HL-60 (cell line): ENCODE results near the gene INPP5J.

ENCODE experiments used
- DNase-seq, 2 experiments: peaks; one replicate each; pipeline ENCODE4 v3.0.0-alpha.2; 2010 to 2020; ENCODE audit warnings: low read depth in 1 of 2, low spot score in 1 of 2
- H3K27ac ChIP-seq: fragments of 250-450 bp; sonication (Bioruptor Pico); replicated peaks from 2 replicates; pipeline ENCODE4 v1.5.1; 2020; ENCODE audit warnings: mild to moderate bottlenecking, moderate library complexity
- H3K27me3 ChIP-seq: fragments of 250-450 bp; sonication (Bioruptor Pico); 2 replicates; pipeline ENCODE4 v1.5.1; 2021; ENCODE audit warnings: mild to moderate bottlenecking, moderate library complexity; ENCODE audit not compliant: insufficient read depth, poor library complexity, severe bottlenecking
- H3K4me3 ChIP-seq: replicated peaks from 2 replicates; pipeline ENCODE4 v1.5.1; 2011; ENCODE audit warnings: mild to moderate bottlenecking, control low read depth, low read length; ENCODE audit not compliant: insufficient read depth
- GABPA ChIP-seq: IDR thresholded peaks from 2 replicates; pipeline ENCODE4 v1.6.1; 2012; ENCODE audit warnings: low read depth
- POLR2AphosphoS5 ChIP-seq: IDR thresholded peaks from 2 replicates; pipeline ENCODE4 v1.6.1; 2012; ENCODE audit warnings: low read depth
- SPI1 ChIP-seq: IDR thresholded peaks from 2 replicates; pipeline ENCODE4 v1.6.1; 2012; ENCODE audit warnings: low read depth, mild to moderate bottlenecking, borderline replicate concordance
- TF ChIP-seq, protein P1 (sequence below): IDR thresholded peaks from one replicate; pipeline ENCODE4 v1.5.1; 2011; ENCODE audit warnings: low read length, control low read depth, inconsistent platforms; ENCODE audit not compliant: insufficient read depth
- TF ChIP-seq, protein P2 (sequence below): IDR thresholded peaks from 2 replicates; pipeline ENCODE4 v1.6.1; 2012; ENCODE audit warnings: low read depth; ENCODE audit not compliant: insufficient replicate concordance

The INPP5J gene

DNA sequence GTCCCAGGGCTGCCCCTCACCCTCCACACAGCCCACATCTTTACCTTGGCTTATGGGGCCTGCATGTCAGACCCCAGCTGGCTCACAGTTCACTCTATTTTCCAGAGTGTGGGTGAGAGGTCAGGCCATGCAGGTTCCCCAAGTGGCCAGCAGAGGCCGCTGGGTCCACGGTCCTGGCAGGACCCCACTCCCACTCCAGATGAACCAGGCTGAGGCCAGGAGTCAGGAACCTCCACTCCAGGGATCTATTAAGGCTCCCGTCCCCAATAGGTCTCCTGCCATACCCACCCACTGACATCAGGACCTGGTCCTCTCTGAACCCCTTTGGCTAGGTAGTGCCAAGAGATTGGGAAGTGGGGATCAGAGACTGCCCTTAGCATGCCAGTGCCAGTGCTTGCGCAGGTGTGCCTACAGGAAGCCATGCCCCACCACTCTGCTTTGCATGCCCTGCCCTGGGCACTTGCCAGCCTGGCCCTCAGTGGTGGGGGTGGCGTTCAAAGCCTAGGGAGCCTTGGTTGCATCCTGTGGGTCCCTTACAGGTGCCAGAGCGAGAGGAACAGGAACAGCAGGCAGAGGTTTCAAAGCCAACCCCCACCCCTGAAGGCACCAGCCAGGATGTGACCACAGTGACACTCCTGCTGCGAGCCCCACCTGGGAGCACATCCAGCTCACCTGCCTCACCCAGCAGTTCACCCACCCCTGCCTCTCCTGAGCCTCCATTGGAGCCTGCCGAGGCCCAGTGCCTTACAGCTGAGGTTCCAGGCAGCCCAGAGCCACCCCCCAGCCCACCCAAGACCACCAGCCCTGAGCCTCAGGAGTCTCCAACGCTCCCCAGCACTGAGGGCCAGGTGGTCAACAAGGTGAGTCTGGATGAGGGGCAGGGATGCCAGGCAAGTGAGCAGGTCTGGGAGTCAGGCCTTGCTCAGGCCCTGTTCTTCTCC lies 33.3 kb upstream of the INPP5J start:
- peak in 1 of 2 experiments; percentile 46 for DNase-seq
- no peak for TF ChIP-seq POLR2AphosphoS5
- TF ChIP-seq, protein P1, sequence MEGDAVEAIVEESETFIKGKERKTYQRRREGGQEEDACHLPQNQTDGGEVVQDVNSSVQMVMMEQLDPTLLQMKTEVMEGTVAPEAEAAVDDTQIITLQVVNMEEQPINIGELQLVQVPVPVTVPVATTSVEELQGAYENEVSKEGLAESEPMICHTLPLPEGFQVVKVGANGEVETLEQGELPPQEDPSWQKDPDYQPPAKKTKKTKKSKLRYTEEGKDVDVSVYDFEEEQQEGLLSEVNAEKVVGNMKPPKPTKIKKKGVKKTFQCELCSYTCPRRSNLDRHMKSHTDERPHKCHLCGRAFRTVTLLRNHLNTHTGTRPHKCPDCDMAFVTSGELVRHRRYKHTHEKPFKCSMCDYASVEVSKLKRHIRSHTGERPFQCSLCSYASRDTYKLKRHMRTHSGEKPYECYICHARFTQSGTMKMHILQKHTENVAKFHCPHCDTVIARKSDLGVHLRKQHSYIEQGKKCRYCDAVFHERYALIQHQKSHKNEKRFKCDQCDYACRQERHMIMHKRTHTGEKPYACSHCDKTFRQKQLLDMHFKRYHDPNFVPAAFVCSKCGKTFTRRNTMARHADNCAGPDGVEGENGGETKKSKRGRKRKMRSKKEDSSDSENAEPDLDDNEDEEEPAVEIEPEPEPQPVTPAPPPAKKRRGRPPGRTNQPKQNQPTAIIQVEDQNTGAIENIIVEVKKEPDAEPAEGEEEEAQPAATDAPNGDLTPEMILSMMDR = peak; percentile 84
- TF ChIP-seq, protein P2, sequence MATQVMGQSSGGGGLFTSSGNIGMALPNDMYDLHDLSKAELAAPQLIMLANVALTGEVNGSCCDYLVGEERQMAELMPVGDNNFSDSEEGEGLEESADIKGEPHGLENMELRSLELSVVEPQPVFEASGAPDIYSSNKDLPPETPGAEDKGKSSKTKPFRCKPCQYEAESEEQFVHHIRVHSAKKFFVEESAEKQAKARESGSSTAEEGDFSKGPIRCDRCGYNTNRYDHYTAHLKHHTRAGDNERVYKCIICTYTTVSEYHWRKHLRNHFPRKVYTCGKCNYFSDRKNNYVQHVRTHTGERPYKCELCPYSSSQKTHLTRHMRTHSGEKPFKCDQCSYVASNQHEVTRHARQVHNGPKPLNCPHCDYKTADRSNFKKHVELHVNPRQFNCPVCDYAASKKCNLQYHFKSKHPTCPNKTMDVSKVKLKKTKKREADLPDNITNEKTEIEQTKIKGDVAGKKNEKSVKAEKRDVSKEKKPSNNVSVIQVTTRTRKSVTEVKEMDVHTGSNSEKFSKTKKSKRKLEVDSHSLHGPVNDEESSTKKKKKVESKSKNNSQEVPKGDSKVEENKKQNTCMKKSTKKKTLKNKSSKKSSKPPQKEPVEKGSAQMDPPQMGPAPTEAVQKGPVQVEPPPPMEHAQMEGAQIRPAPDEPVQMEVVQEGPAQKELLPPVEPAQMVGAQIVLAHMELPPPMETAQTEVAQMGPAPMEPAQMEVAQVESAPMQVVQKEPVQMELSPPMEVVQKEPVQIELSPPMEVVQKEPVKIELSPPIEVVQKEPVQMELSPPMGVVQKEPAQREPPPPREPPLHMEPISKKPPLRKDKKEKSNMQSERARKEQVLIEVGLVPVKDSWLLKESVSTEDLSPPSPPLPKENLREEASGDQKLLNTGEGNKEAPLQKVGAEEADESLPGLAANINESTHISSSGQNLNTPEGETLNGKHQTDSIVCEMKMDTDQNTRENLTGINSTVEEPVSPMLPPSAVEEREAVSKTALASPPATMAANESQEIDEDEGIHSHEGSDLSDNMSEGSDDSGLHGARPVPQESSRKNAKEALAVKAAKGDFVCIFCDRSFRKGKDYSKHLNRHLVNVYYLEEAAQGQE = no peak
- no peak for TF ChIP-seq SPI1
- no peak for TF ChIP-seq GABPA
- no peak overlapping the region for H3K27ac ChIP-seq

DNA sequence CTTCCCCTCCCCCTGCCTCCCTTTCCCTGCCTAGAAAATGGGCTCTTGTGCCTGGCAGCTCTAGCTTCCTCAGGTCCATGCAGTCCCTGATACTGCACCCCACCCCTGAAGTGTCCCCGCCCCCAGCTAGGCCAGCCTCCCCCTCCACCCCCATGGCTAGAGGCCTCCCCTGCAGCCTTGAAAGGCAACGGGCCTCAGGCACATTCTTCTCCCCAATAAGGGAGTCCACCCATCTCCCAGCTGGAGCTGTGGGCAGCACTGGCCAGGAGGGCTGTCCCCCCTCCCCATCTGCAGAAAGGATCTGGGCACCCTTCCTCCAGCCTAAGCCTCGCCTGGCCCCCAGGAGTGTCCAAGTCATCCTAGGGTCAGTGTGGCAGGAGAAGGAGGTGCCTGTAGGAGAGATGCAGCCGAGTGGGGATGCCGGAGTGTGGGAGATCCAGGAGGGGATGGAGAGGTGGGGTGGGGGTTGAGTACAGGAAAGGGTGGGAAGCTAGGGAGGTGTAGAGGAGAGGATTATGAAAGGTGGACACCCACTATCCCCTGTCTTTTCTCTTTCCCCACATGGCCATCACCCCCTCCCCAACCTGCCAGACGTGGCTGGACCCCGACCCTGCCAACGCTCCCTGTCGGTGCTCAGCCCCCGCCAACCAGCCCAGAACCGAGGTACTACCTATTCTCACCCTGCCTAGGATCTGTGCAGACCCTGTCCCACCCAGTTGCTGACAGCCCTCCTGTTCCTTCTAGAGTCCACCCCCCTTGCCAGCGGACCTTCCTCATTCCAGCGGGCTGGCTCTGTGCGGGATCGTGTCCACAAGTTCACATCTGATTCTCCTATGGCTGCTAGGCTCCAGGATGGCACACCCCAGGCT lies 32.3 kb upstream of the INPP5J start:
- TF ChIP-seq GABPA (no peak), POLR2AphosphoS5 (no peak), SPI1 (no peak)
- TF ChIP-seq, protein P2 = no peak
- TF ChIP-seq, protein P1 = no peak
- Histone ChIP-seq H3K27ac (no peak overlapping the region), H3K4me3 (no peak overlapping the region), H3K27me3 (no peaks in the 10 kb centered on the region)
- no peak for DNase-seq

More for the DNA sequence above, 33.3 kb upstream of the INPP5J start:
- no peaks in the 10 kb centered on the region for H3K27me3 ChIP-seq
- H3K4me3 ChIP-seq = no peak overlapping the region

DNA sequence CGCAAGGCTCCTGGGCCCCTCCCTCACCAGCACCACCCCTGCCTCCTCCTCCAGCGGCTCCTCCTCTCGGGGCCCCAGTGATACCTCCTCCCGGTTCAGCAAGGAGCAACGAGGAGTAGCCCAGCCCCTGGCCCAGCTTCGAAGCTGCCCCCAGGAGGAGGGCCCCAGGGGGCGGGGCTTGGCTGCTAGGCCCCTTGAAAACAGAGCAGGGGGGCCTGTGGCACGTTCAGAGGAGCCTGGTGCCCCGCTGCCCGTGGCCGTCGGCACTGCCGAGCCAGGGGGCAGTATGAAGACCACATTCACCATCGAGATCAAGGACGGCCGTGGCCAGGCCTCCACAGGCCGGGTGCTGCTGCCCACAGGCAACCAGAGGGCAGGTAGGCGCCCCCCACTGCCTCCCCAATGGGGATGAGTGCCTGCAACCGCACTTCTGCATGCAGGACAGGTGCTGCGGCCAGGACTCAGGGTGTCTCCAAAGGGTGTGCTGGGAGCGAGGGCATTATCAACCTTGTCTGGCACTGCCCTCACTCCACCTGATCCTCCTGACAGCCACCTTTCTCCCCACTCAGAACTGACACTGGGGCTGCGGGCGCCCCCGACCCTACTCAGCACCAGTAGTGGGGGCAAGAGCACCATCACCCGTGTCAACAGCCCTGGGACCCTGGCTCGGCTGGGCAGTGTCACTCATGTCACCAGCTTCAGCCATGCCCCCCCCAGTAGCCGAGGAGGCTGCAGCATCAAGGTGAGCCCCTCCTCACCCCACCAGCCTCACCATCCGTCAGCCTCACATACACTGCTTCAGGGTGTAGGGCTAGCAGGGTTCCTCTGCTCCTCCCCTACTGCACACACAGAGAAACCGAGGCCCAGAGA lies 31.4 kb upstream of the INPP5J start:
- no peak for DNase-seq
- Histone ChIP-seq H3K27me3 (no peaks in the 10 kb centered on the region), H3K27ac (no peak overlapping the region), H3K4me3 (no peak overlapping the region)
- no peak for TF ChIP-seq POLR2AphosphoS5
- TF ChIP-seq, protein P1 = no peak
- TF ChIP-seq GABPA = no peak
- TF ChIP-seq, protein P2 = no peak
- no peak for TF ChIP-seq SPI1
